GM19463 (cell line): Measurements from ENCODE around the gene POLR2J3.
"Not testable (repeated sequence)": the region's sequence is repeated elsewhere in the genome, so short reads cannot be mapped to it uniquely, and the experiment has no call there.

Experiments used
- ATAC-seq: cut with Tn5 transposase; IDR thresholded peaks from one replicate; pipeline ENCODE4 v1.9.1; 2021; ENCODE audit warnings: mild to moderate bottlenecking, moderate library complexity; ENCODE audit not compliant: unreplicated experiment

The POLR2J3 gene

DNA sequence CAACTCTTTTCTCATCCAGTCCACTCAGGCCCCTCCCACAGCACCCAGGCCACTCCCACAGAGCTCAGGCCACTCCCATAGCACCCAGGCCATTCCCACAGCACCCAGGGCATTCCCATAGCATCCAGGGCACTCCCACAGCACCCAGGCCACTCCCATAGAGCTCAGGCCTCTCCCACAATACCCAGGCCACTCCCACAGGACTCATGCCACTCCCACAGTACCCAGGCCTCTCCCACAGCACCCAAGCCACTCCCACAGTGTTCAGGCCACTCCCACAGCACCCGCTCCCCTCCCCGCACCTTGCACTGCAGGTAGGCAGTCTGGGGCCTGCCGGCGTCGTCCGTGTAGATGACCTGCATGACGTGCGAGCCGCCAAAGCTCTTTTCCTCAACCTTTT is 17.5 kb upstream of the POLR2J3 start:
- peak; percentile 49 for ATAC-seq

GRCh38 chr7:102583495-102583894 is 11.1 kb upstream of the POLR2J3 start:
- ATAC-seq, result not testable (repeated sequence)

GRCh38 chr7:102581722-102582121 is 9.3 kb upstream of the POLR2J3 start:
- ATAC-seq, result not testable (repeated sequence)

- ATAC-seq, result not testable (repeated sequence)
These were observed 6.1 kb upstream of the POLR2J3 start for GRCh38 chr7:102578486-102578885.

DNA sequence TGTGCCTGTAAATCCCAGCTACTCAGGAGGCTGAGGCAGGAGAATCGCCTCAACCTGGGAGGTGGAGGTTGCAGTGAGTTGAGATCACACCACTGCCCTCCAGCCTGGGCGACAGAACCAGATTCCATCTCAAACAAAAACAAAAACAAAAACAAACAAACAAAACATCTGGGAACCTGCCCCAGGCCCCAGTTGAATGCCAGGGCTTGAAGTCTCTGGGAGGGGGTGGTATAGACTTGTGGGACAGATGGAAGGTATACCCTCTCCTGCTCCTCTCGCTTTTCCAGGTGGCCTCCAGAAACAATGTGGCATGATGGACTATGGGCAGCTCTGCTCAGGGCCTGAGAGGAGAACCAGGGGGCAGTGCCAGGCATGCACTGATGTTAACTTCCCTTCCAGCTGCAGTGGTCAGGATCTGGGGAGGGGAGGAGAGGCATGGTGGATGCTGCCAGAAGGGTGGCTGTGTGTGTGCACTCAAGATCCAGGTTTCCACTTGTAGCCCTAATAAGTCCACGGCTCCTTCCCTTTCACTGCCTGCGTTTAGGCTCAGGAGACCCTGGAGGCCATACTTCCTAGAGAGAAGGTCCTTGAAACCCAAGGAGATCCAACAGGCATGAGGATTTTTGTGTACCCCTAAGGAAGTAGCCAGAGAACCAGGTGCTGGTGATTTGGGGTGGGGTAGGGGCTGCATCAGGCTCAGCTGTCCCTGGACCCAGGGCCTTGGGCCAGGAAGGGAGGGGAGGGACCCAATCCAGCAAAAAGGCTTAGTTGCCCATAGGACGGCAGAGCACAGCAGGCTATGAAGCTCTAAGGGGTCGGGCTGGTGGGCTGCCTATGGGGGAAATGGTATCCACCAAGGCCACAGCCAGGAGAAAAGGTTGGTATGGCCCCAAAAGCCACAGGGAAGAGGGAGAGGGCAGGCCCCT is 5.2 kb upstream of the POLR2J3 start:
- ATAC-seq, result not testable (repeated sequence)

GRCh38 chr7:102576363-102576762 is 4.0 kb upstream of the POLR2J3 start:
- not testable (repeated sequence) for ATAC-seq

DNA sequence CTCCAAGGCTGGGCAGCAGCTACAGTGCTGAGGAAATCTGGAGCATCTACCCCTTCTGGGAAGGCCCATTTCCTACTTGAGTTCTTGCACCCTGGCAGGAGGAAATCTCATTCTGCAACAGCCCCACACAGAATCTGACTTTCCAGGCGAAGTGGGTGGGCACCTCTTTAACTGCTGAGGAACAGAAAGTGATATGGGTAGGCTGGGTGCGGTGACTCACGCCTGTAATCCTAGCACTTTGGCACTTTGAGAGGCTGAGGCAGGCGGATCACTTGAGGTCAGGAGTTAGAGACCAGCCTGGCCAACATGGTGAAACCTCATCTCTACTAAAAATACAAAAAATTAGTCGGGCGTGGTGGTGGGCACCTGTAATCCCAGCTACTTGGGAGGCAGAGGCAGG is 2.2 kb upstream of the POLR2J3 start:
- ATAC-seq, result not testable (repeated sequence)

DNA sequence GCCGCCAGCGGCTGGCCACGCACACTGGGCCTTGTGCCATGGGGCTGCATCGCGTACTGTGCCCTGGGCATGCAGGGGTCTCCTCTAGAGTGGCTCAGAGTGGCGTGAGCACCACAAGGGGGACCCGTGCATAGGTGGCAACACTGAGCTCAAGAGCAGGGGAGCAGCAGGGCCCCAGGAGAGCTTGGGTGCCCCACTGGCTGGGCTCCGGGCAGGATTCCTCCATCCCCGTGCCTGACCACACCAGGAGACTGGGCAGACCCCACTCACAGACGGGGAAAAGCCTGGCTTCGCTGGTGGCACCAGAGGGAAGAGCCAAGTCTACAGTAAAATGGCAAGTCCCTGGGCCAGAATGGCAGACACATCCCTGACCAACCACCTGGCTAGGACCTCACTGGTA is 3.8 kb downstream of the POLR2J3 start:
- ATAC-seq, result not testable (repeated sequence)

DNA sequence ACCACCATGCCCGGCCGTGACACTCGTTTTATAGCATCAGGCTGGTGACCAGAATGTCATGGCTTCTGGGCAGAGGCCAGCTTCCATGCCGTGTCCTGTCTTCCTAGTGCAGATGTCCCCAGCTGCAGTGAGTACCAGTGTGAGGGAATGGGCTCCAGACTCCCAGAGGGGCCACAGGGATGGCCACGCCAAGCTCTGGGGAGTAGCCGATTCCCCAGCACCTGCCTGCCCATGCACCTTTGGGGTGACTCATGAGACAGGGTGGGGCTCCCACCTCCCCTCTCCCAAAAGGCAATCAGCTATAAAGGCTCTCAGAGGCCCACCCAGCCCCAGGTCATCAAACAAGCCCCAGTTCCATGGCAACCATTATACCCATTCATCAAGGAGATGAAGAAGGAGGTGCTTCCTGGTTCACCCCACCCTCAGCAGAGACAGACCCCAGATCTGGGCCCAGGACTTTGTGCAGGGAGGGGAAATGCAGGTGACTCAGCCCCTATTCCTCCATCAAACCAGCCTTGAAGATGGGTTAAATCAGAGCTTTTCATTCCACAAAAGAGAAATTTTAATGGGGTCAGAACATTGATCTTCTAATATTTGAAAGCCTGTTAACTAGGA is 21.5 kb downstream of the POLR2J3 start, which contains the start of gene SPDYE2:
Gene SPDYE2 (plus strand): TSS at position 419 of the 615 bp plus-strand sequence. CDS start 2,030 bp downstream, outside the sequence.
- ATAC-seq, result not testable (repeated sequence)

GRCh38 chr7:102546353-102546752 is 26.0 kb downstream of the POLR2J3 start:
- peak; percentile 89 for ATAC-seq

DNA sequence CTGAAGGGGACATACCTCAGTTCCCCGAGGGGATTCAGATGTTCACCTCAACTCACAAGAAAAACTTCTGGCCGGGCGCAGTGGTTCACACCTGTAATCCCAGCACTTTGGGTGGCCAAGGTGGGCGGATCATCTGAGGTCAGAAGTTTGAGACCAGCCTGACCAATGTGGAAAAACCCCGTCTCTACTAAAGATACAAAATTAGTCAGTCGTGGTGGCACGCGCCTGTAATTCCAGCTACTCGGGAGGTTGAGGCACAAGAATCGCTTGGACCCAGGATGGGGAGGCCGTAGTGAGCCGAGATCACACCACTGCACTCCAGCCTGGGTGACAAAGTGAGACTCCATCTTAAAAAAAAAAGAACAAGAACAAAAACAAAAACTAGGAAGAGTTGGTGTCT is 27.1 kb downstream of the POLR2J3 start:
- not testable (repeated sequence) for ATAC-seq

- not testable (repeated sequence) for ATAC-seq
These were observed 28.0 kb downstream of the POLR2J3 start for GRCh38 chr7:102544372-102544771.

DNA sequence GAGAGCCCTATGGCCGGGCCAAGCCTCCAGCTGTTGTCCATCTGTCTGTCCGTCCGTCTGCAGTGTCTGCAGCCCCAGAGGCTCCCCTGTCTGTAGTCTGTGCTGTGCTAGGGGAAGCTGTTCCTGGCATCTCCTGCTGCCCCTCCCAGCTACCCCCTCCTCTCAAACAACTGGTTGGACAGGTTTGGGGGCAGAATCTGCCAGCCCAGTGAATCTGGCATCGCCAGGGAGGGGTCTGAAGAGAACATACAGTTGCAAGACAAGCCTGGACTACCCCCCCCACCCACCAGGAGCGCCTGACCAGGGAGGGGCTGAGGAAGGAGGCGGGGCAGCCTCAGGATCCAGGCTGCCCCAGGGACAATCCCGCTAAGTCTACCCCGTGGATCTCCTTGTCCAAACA is 28.8 kb downstream of the POLR2J3 start, which contains the start of gene UPK3BL2:
Gene UPK3BL2 (minus strand): TSS at position 101 of the 400 bp plus-strand sequence. CDS start 60 bp downstream, at position 41.
- ATAC-seq, result not testable (repeated sequence)

- ATAC-seq, result not testable (repeated sequence)
These were observed 29.6 kb downstream of the POLR2J3 start for GRCh38 chr7:102542771-102543170.

DNA sequence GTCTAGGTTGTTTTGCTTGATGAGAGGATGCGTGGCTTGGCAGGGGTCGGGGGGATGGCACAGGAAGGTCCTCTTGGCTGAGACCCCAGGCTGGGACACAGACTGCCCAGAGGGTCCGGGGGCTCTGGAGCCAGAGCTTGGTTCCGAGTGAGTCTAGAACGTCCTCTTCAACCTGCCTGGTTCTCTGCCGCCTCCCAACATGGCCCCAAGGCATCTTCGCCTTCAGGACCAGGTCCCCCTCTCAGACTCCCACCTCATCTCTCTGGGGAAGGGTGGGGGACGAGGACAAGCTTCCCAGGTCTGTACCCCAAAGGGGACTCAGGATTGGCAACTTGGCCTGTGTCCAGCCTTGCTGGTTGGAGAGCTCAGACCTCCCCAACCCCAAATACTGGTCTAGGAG is 30.3 kb downstream of the POLR2J3 start:
- ATAC-seq, result not testable (repeated sequence)

- not testable (repeated sequence) for ATAC-seq
These were observed 31.8 kb downstream of the POLR2J3 start for GRCh38 chr7:102540604-102541003.

- not testable (repeated sequence) for ATAC-seq
These were observed 37.2 kb downstream of the POLR2J3 start for GRCh38 chr7:102535062-102535615.

DNA sequence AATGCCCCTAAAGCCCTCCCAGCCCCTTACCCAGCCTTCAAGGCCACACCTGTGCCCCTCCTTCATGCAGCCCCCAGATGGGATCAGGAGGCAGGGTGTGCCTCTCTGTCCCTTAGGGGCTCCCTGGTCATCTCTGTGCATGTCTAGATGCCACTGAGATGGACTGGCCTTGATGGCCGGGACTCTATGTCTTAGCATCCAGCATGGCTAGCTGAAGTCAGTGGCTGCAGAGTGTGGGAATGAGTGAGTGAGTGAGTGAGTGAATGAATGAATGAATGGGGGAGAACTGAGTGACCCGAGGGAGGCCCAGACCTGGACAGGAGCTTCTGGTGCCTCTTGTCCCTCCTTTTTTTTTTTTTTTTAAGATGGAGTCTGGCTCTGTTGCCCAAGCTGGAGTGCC is 40.3 kb downstream of the POLR2J3 start:
- not testable (repeated sequence) for ATAC-seq

DNA sequence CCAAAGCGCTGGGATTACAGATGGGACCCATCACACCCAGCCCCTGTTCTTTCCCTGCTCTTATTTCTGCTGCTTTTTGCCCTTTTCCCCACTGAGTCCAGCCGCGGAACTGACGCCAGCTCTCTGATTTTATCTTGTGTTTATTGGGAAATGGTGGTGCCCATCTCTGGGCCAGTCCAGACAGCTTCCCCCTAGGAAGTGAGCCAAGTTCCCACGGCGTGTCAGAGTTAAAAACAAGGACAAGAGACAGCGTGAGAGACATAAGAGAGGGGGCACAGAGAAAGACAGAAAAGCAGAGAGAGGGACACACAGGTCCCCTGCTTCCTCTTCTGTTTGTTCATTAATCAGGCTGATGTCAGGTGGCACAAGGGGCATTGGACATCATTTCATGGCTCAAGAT is 40.8 kb downstream of the POLR2J3 start:
- ATAC-seq, result not testable (repeated sequence)

GRCh38 chr7:102527822-102528793 is 44.3 kb downstream of the POLR2J3 start:
- not testable (repeated sequence) for ATAC-seq
